H54 (cell line): ENCODE results near the gene CEP350.
"Not testable (repeated sequence)": the region's sequence is repeated elsewhere in the genome, so short reads cannot be mapped to it uniquely, and the experiment has no call there.

Experiments used
- DNase-seq: peaks from one replicate; pipeline ENCODE4 v3.0.0; 2011; ENCODE audit warnings: low spot score, mixed read lengths; ENCODE audit not compliant: insufficient read length
- FAIRE-seq: peaks from 3 replicates; lab custom pipeline; 2011; peaks lifted over from hg19 to GRCh38; lab: Jason Lieb, UNC
- POLR2A ChIP-seq: IDR thresholded peaks from 2 replicates; pipeline ENCODE4 v1.6.1; 2011; ENCODE audit warnings: low read depth, mild to moderate bottlenecking, low read length

The CEP350 gene

DNA sequence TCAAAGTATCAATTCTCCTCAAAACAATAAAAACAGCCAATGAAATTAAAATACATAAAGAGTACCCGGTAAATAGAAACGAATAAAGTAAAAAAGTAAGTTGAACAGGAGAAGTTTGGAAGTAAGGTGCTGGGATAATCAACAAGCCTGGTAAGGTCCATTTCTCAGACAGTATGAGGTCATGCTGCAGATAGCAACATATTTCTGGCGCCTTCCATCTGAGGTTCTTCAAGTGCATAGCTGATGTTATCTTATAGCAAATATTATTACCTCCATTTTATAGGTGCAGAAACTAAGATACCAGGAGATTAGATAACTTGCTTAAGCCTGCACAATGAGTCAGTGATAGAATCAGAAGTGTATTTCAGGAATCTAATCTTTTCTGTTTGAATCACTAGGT lies 23.7 kb upstream of the CEP350 start:
- DNase-seq (no peak), FAIRE-seq (no peak)
- no peak for TF ChIP-seq POLR2A

DNA sequence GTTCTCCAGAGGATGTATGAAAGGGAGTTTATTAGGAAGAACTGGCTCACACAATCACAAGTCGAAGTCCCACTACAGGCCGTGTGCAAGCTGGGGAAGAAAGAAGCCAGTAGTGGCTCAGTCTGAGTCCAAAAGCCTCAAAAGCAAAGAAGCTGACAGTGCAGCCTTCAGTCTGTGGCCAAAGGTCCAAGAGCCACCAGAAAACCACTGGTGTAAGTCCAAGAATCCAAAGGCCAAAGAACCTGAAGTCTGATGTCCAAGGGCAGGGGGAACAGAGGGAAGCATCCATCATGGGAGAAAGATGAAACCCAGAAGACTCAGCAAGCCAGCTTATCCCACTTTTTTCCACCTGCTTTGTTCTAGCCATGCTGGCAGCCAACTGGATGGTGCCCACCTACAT lies 21.4 kb upstream of the CEP350 start:
- no peak for FAIRE-seq
- no peak for DNase-seq
- no peak for TF ChIP-seq POLR2A

DNA sequence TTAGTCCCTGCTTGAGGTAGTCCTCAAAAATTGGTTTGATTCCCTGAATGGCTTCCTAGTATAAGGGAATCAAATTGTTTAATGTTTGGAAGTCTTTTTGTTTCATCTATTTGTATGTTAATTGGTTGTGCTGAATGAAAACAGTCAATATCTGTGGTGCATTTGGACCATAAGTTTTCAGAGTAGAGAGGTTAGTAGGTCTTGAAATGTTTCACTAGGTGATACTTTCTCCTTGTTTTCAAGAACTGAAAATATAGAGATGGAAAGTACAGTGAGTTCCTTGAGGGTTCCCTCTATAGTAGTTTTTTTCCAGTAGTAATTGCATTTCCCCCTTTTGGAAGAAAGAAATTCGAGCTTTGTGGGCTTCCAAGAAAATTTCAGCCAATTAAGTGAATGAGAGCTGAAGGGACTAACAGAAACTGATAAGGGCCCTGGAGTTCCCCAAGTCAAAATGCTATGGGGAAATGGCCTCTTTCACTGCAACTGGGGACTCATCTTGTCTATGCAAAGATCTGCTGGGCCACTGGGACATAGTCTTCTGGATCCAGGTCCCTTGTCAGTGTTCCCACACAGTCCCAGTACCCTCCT lies 18.6 kb upstream of the CEP350 start:
- no peak for DNase-seq
- no peak for TF ChIP-seq POLR2A
- FAIRE-seq: no peak

DNA sequence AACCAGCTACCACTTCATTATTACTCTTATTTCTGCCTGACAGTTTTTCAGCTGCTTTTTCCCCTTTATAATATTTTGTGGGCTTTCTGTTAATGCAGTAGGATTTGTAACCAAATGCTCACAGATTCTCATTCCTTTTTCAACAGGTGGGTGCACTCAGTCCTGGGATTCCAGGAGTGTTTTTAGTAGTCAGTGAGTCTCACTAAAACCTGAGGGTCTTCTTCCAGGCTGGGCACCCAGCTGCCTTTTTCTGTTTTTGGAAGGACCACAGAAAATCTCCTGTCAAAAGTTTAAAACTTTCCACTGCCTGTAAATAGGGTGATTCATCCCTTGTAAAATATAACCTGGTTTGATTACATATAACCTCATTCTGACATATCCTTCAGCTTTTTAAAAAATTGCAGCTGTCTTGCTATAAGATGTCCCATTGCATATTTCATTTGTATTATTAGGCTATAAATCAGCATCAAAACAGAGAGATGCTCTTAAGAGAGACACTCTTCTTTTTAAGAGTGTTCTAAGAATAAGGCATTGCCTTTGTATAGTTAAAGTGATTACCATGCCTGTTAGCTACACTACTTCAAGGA lies 16.8 kb upstream of the CEP350 start:
- FAIRE-seq: no peak
- DNase-seq: no peak
- TF ChIP-seq POLR2A: no peak

DNA sequence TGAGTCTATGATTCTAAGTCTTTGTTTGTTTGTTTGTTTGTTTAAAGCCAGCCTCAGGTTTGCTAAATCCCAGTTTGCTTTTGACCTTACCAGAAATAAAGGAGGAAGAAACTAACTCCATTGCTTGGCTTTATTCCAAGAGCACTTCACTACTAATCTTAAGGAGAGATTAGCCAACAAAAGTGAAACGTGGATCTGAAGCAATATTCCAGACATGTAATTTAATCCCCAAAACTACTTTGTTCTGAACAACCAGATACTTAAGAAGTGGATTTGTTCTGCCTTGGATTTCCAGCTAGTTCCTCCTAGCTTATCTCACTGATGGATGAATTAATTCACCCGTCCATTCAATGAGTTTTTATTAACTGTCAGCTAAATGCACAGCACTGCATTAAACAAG lies 15.9 kb upstream of the CEP350 start:
- no peak for TF ChIP-seq POLR2A
- DNase-seq (no peak), FAIRE-seq (no peak)

DNA sequence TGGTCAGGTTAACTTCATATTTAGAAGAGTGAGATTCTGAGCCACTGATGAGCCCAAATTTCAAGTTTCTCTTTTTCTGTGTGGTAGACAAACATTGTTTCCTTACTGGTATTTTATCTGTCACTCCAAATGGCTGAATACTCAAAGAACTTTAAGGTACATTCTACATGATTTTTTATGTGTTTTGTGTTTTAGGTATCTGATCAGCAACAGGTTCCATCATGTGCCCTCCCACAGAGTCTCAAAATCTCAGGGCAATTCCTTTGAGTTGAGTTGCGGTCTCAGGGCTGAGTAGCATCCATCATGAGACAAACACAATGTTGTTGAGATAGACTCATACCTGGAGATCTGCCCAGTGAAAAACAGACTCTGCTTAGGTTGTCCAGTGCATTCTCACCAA lies 14.7 kb upstream of the CEP350 start:
- DNase-seq (no peak), FAIRE-seq (no peak)
- TF ChIP-seq POLR2A: no peak

DNA sequence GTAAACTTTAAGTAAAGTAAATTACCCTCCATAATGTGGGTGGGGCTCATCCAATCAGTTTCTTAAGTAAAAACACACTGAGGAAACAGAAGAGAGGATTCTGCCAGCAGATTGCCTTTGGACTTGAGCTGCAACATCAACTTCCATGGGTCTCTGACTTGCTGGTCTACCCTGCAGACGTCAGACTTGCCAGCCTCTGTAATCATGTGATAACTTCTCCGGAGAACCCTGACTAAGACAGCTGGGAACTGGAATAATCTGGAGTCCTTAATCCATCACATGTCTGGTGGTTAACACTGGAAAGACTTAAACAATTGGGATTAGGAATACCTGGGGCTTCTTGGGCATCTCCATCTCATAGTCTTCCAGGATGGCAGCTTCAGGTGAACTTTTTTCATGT lies 13.2 kb upstream of the CEP350 start:
- TF ChIP-seq POLR2A: no peak
- no peak for FAIRE-seq

DNA sequence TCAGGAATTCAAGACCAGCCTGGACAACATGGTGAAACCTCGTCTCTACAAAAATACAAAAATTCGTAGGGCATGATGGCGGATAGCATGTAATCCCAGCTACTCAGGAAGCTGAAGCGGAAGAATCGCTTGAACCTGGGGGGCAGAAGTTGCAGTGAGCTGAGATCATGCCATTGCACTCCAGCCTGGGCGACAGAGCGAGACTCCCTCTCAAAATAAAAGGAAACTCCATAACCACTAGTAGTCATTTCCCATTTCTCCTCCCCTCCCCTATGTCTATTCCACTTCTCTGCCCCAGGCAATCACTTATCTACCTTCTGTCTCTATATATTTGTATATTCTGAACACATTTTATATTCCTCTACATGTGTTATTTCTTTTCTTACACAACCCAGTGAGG lies 4.0 kb upstream of the CEP350 start:
- FAIRE-seq (no peak), DNase-seq (no peak)
- TF ChIP-seq POLR2A: no peak

More for the DNA sequence above, 13.2 kb upstream of the CEP350 start:
- no peak for DNase-seq

DNA sequence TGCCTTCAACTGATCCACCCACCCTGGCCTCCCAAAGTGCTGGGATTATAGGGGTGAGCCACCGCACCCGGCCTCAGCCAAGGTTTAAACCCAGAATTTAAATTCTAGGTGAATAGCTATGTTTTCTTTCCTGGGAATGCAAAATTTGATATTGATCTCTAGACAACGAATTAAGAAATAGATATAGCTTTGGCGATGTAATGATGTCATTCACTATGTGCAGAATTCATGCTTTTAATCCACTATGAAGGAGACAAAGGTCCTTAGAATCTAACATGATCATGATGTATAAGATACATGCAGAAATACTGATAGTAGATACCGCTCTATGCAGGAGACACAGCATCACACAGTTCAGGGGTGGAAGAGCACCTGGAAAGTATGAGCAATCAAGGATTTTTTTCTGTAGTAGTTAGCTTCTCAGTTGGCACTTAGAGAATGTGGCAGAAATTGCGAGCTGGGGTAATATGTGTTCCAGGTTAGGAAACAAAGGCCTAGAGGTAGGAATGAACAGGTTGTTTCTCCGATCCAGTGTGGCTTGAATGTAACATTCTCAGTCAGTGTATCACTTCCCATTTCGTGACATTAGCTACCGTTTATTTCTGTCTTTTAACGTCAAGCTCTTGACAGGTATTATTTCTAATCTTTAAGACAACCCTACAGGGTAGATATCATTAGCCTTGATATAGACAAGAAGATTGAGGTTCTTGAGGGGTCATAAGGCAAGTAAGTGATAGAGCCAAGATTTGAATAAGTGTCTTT lies 3.0 kb upstream of the CEP350 start:
- FAIRE-seq (no peak), DNase-seq (no peak)
- no peak for TF ChIP-seq POLR2A

DNA sequence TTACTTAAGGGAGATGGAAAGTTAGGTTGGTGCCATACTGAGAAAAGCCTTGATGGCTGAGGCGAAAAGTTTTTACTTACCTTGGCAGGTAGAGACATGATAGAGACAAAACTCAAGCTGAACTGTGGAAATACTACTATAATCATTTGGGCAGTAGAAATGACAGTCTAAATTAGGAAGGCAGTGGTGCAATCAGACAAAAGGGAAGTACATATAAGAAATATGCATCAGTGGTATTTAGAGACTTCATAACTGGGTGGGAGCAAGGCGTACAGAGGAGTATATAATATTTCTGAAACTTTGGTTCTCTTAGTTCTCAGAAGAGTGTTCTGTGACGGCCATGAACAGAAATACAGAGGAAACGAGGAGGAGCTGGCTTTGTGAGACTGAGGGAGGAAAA lies 2.4 kb upstream of the CEP350 start:
- no peak for FAIRE-seq
- DNase-seq: no peak
- TF ChIP-seq POLR2A: no peak

DNA sequence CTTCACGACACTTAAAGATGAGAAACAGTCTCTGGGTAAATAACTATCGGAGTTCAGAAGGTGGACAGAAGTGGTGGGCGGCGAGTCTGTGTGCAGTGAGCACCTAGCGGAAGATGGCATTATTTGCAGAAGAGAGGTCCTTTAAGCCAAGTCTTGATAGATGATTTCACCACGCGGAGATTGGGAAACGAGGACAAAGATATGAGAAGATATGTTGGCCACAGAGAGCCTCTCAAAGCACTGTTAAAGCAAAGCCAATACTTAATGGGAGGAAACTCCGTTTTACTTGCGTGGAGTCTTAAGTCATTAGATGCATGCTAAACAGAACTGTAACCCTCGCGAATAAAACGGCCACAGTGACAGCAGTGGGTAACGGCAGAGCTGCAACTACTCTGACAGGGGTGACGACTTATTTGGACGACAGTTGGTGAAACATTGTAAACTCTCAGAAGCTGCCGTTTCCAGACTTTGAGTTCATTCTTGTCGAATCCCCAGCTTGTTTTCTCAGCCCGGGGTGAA lies 577 bp upstream of the CEP350 start:
- FAIRE-seq: no peak
- no peak for TF ChIP-seq POLR2A
- no peak for DNase-seq

DNA sequence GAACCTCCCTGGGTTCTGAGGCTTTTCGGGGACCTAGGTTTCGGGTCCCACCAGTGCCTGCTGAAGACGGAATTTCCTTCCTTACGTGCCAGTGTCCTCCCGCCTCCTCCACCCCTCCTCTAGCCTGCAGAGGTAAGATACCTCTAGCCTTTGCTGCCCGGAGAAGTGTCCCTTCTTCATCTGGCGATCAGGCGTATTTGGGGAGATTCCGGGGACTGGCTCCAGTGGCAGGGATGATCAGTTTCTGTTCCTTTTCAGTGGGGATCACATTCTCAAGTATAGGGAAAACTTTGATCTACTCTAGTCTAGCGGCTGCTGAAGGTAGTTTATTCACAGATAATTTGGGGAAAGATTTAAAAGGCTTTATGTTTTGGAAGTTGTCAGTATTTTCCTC lies 674 bp downstream of the CEP350 start:
- FAIRE-seq (no peak), DNase-seq (no peak)
- no peak for TF ChIP-seq POLR2A

DNA sequence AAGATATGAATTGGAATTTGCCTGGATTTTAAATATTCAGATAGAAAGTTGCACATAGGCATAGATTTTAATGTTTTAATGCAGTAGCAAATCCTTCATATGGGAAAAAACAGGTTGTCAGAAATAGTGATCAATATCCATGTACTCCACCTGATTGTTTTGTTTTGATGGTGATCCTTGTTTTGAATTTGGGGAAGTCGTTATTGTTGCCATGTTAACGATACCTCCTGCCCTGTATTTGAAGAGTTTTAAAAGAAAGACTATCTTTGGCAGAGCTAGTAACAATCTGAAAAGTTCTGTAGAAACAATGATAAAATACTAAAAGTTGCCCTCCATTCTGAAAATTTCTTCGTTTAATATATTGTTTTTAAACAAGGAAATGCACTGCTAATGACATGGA lies 1.1 kb downstream of the CEP350 start:
- TF ChIP-seq POLR2A: no peak
- no peak for FAIRE-seq
- no peak for DNase-seq

DNA sequence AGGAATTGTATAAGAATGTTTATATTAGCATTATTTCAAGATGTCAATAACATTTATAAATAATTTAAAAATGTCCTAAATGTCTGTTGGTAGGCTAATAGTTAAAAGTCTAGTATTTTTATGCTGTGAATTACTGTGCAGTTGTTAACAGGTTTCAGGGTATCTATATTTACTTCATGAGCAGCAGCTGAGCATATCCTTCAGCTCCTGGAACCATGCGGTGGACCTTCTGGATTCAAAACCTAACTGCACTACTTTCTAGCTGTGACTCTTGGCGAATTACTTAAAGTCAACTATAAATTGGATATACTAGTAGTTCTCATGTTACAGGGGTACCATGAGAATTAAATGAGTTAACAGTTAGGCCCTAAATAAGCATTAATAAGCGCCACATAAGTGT lies 3.7 kb downstream of the CEP350 start:
- no peak for TF ChIP-seq POLR2A
- DNase-seq: no peak
- FAIRE-seq: no peak

DNA sequence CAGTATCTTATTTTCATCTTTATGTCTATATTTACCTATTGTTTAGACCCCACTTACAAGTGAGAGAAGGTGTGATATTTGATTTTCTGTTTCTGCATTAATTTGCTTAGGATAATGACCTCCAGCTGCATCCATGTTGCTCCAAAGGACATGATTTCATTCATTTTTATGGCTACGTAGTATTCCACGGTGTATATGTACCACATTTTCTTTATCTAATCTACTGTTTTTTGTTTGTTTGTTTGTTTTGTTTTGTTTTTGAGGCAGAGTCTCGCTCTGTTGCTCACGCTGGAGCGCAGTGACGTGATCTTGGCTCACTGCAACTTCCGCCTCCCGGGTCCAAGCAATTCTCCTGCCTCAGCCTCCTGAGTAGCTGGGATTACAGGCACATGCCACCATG lies 7.6 kb downstream of the CEP350 start:
- not testable (repeated sequence) for FAIRE-seq, DNase-seq
